Measurements from ENCODE around the gene CHMP1A.

- TF ChIP-seq CTCF (conservative IDR thresholded peaks at IDR 0.05 in 1 of 2, IDR thresholded peaks at IDR 0.05 in 1 of 2; ENCODE audit: low read depth in 1 of 2, low read length in 2 of 2) (no peak), EZH2 (IDR thresholded peaks at IDR 0.05; ENCODE audit: low read length, missing control alignments) (no peak)
Observed at GRCh38 chr16:89669755-89670154, 12.2 kb upstream of the CHMP1A start.
